ENCODE data around the gene ZNF382. TPM values are rescaled to one million over a fixed set of nuclear protein-coding genes. Genes with fewer than 3 reads are reported as not detected.

Gene ZNF382
- total and polyA plus RNA-seq, 10 of the 15 experiments (the other 5 are each of a cell fraction or from before 2014, with no cell fraction given) = 0.02 to 0.74 (median 0.55) TPM

GRCh38 chr19:36652958-36653357 lies 47.8 kb downstream of the ZNF382 start:
- ATAC-seq (no peak), FAIRE-seq (no peak), DNase-seq (ENCODE audit: low read depth, low spot score) (no peak)
- no TSS peak for BruUV-seq (replicated peaks)
- Histone ChIP-seq H3K27me3 (replicated peaks in 1 of 2; ENCODE audit: control insufficient read depth in 2 of 2, insufficient read depth in 2 of 2, low read length in 1 of 2) (no peaks in the 10 kb centered on the region), H3K4me2 (ENCODE audit: control insufficient read depth, insufficient read depth) (no peak overlapping the region), H3K4me3 (no peak overlapping the region), H3K9me3 (replicated peaks; ENCODE audit: control insufficient read depth, insufficient read depth, low read length) (peaks cover 8% of the 10 kb centered on the region; the same call in 2 of the 3 replicates), H2AFZ (ENCODE audit: control insufficient read depth, low read depth, low read length) (no peak overlapping the region), H4K20me1 (ENCODE audit: control insufficient read depth, insufficient read depth) (no peaks in the 10 kb centered on the region), H3K79me2 (ENCODE audit: control insufficient read depth, insufficient read depth, low read length) (no peaks in the 10 kb centered on the region), H3K36me3 (ENCODE audit: control insufficient read depth in 2 of 2, insufficient read depth in 2 of 2, low read length in 1 of 2) (peaks cover 0 to 5% of the 10 kb centered on the region in 2 experiments; a peak in 3 of 4 replicates), H3K27ac (ENCODE audit: control insufficient read depth, insufficient read depth) (no peak overlapping the region), H3K9ac (ENCODE audit: control insufficient read depth, insufficient read depth, low read length) (no peak overlapping the region), H3K4me1 (ENCODE audit: control insufficient read depth, insufficient read depth, low read length) (no peaks in the 10 kb centered on the region)
- RAD21 ChIA-PET (ENCODE audit: unreplicated experiment) = no interaction called here
- in situ Hi-C loops (cut with MboI) (no loop called here), intact Hi-C loops (cut with micrococcal nuclease; ENCODE audit: unreplicated experiment) (no loop called here)
- SMC1A ChIA-PET (ENCODE audit: uncharacterized antibody, unreplicated experiment) = no interaction called here
- CTCF ChIA-PET = no interaction called here
- POLR2A ChIA-PET = no interaction called here
- TF ChIP-seq E2F4 (IDR thresholded peaks at IDR 0.05; ENCODE audit: low read depth, low read length) (no peak), ASH2L (IDR thresholded peaks at IDR 0.05; ENCODE audit: borderline replicate concordance, low read depth) (no peak), ZNF217 (IDR thresholded peaks at IDR 0.05) (no peak), POU2F2 (IDR thresholded peaks at IDR 0.05; ENCODE audit: borderline replicate concordance, low read depth, low read length) (no peak), STAT3 (IDR thresholded peaks at IDR 0.05; ENCODE audit: low read depth, low read length) (no peak), CEBPZ (IDR thresholded peaks at IDR 0.05; ENCODE audit: low read depth, low read length) (no peak), RAD21 (IDR thresholded peaks at IDR 0.05; ENCODE audit: insufficient read depth, low read depth, low read length) (no peak)
- WGBS (ENCODE audit: insufficient coverage, insufficient replicate concordance, low lambda C conversion rate, missing lambda C conversion rate) = 100% methylated on average over 1 of the region's 1 CpG
